Loucy (cell line): Measurements from ENCODE around the gene RBMS3.

Source experiments
- CTCF ChIP-seq: fragments of 200-600 bp; sonication (generic); conservative IDR thresholded peaks from 2 replicates; pipeline ENCODE4 v1.5.1; 2014; ENCODE audit warnings: mild to moderate bottlenecking, antibody characterized with exemption, low read length
- EZH2phosphoT487 ChIP-seq: fragments of 200-600 bp; IDR thresholded peaks from 2 replicates; pipeline ENCODE4 v1.6.1; 2018; ENCODE audit warnings: antibody characterized with exemption, mild to moderate bottlenecking, moderate library complexity, borderline replicate concordance

- TF ChIP-seq EZH2phosphoT487 (no peak), CTCF (no peak)
Measured at GRCh38 chr3:29497282-29497681, 216.4 kb downstream of the RBMS3 start.
